SK-N-SH (cell line): Measurements from ENCODE around the gene WBP1. TPM values are rescaled to one million over a fixed set of nuclear protein-coding genes. Genes with fewer than 3 reads are reported as not detected.

ENCODE experiments used
- CTCF ChIA-PET: fragments of 300-600, 350-600 bp; formaldehyde crosslinking; extraction: SDS; loops from one replicate; lab custom pipeline; 2021; lab: Yijun Ruan, JAX
- POLR2A ChIA-PET: fragments of 350-600 bp; sonication (Branson Sonifier 250); formaldehyde crosslinking; extraction: SDS; loops from one replicate; lab custom pipeline; 2020; ENCODE audit warnings: antibody characterized with exemption, inconsistent platforms; lab: Yijun Ruan, JAX
- DNase-seq: peaks from one replicate; pipeline ENCODE4 v3.0.0; 2012
- H2AFZ ChIP-seq: fragments of 200-600 bp; sonication (generic); 2 replicates; pipeline ENCODE4 v1.8.1; 2016; ENCODE audit warnings: antibody characterized with exemption, mild to moderate bottlenecking, low read depth
- H3F3A ChIP-seq: fragments of 200-600 bp; sonication (generic); replicated peaks from 2 replicates; pipeline ENCODE3; 2016; ENCODE audit warnings: antibody characterized with exemption, mild to moderate bottlenecking; ENCODE audit not compliant: insufficient read depth
- H3K27ac ChIP-seq, 2 experiments: fragments of 200-500 bp in 1 of 2; fragments of 200-600 bp in 1 of 2; sonication (Bioruptor generic) in 1 of 2; sonication (generic), shearing (Covaris generic) in 1 of 2; 2 replicates each; pipeline versions ENCODE4 v1.5.1 to v1.6.1; 2014 to 2016; ENCODE audit warnings: low read depth in 2 of 2, inconsistent platforms in 1 of 2, low read length in 1 of 2, mild to moderate bottlenecking in 1 of 2, mixed read lengths in 1 of 2
- H3K27me3 ChIP-seq: fragments of 200-600 bp; sonication (generic), shearing (Covaris generic); 2 replicates; pipeline ENCODE4 v1.6.1; 2016; ENCODE audit warnings: mixed run types; ENCODE audit not compliant: insufficient read depth
- H3K36me3 ChIP-seq, 2 experiments: fragments of 200-500 bp in 1 of 2; fragments of 200-600 bp in 1 of 2; sonication (Bioruptor generic) in 1 of 2; sonication (generic) in 1 of 2; replicated peaks in 1 of 2; 2 replicates each; pipeline versions ENCODE3 to v1.5.1; 2014 to 2016; ENCODE audit warnings: low read length in 1 of 2, mild to moderate bottlenecking in 1 of 2; ENCODE audit not compliant: insufficient read depth in 2 of 2, control insufficient read depth in 1 of 2
- H3K4me1 ChIP-seq, 2 experiments: fragments of 200-500 bp in 1 of 2; fragments of 200-600 bp in 1 of 2; sonication (Bioruptor generic) in 1 of 2; sonication (generic), shearing (Covaris generic) in 1 of 2; 2 replicates each; pipeline versions ENCODE4 v1.5.1 to v1.6.1; 2014 to 2016; ENCODE audit warnings: low read depth in 1 of 2, low read length in 1 of 2, mixed run types in 1 of 2; ENCODE audit not compliant: insufficient read depth in 2 of 2, control insufficient read depth in 1 of 2
- H3K4me2 ChIP-seq: fragments of 200-600 bp; sonication (generic), shearing (Covaris generic); 2 replicates; pipeline ENCODE4 v1.6.1; 2017; ENCODE audit warnings: mixed run types
- H3K4me3 ChIP-seq, 2 experiments: fragments of 200-500 bp in 1 of 2; fragments of 200-600 bp in 1 of 2; sonication (Bioruptor generic) in 1 of 2; sonication (generic), shearing (Covaris generic) in 1 of 2; 2 replicates each; pipeline versions ENCODE4 v1.5.1 to v1.8.1; 2014 to 2016; ENCODE audit warnings: low read depth in 2 of 2, inconsistent platforms in 1 of 2, low read length in 1 of 2, mild to moderate bottlenecking in 1 of 2, mixed read lengths in 1 of 2, moderate library complexity in 1 of 2
- H3K79me2 ChIP-seq: fragments of 200-600 bp; sonication (generic); 2 replicates; pipeline ENCODE4 v1.8.1; 2017; ENCODE audit warnings: mild to moderate bottlenecking; ENCODE audit not compliant: insufficient read depth
- H3K9ac ChIP-seq: fragments of 200-600 bp; sonication (generic); 2 replicates; pipeline ENCODE4 v1.6.1; 2017; ENCODE audit warnings: mixed run types
- H3K9me2 ChIP-seq: fragments of 200-600 bp; sonication (generic); 2 replicates; pipeline ENCODE4 v1.6.1; 2017; ENCODE audit warnings: mixed run types
- H3K9me3 ChIP-seq: fragments of 200-600 bp; sonication (generic); 2 replicates; pipeline ENCODE4 v1.6.1; 2017; ENCODE audit warnings: mixed run types, mild to moderate bottlenecking, moderate library complexity
- H4K20me1 ChIP-seq: fragments of 200-600 bp; sonication (generic); 2 replicates; pipeline ENCODE4 v1.6.1; 2017; ENCODE audit warnings: mild to moderate bottlenecking, mixed run types; ENCODE audit not compliant: insufficient read depth
- CHD2 ChIP-seq: fragments of 150-350 bp; IDR thresholded peaks from 2 replicates; pipeline ENCODE4 v1.6.1; 2018; ENCODE audit warnings: low read length; ENCODE audit not compliant: partially characterized antibody
- CTCF ChIP-seq: fragments of 200-600 bp; sonication (generic); IDR thresholded peaks from 2 replicates; pipeline ENCODE4 v1.6.1; 2017; ENCODE audit warnings: antibody characterized with exemption, mild to moderate bottlenecking, moderate library complexity
- ELF1 ChIP-seq: IDR thresholded peaks from 2 replicates; pipeline ENCODE4 v1.4.0; 2012
- FOSL2 ChIP-seq: IDR thresholded peaks from 2 replicates; pipeline ENCODE4 v1.4.0; 2012; ENCODE audit warnings: low read depth, mild to moderate bottlenecking, moderate library complexity, borderline replicate concordance
- FOXJ3 ChIP-seq: sonication (generic); formaldehyde crosslinking; IDR thresholded peaks from 2 replicates; pipeline ENCODE4 v1.5.1; 2020; ENCODE audit warnings: mild to moderate bottlenecking, missing genetic modification reagents
- FOXM1 ChIP-seq: IDR thresholded peaks from 2 replicates; pipeline ENCODE4 v1.4.0; 2012; ENCODE audit warnings: low read depth, mild to moderate bottlenecking
- GABPA ChIP-seq: IDR thresholded peaks from 2 replicates; pipeline ENCODE4 v1.4.0; 2012; ENCODE audit warnings: low read depth, mild to moderate bottlenecking
- GATA2 ChIP-seq: sonication (generic); formaldehyde crosslinking; IDR thresholded peaks from 2 replicates; pipeline ENCODE4 v1.5.0; 2020; ENCODE audit warnings: mild to moderate bottlenecking, missing genetic modification reagents
- IRF3 ChIP-seq: fragments of 150-350 bp; IDR thresholded peaks from 2 replicates; pipeline ENCODE4 v1.6.1; 2016; ENCODE audit warnings: mild to moderate bottlenecking, low read depth, low read length
- MXI1 ChIP-seq: IDR thresholded peaks from 2 replicates; pipeline ENCODE4 v1.6.1; 2012; ENCODE audit warnings: mild to moderate bottlenecking, low read depth, low read length, improper control_type of control experiment
- NRF1 ChIP-seq: IDR thresholded peaks from 2 replicates; pipeline ENCODE4 v1.6.1; 2012; ENCODE audit warnings: low read depth, mild to moderate bottlenecking, low read length
- POLR2AphosphoS5 ChIP-seq: IDR thresholded peaks from 2 replicates; pipeline ENCODE4 v1.6.1; 2012; ENCODE audit warnings: low read depth, low read length
- RCOR1 ChIP-seq: fragments of 150-350 bp; IDR thresholded peaks from 2 replicates; pipeline ENCODE4 v1.6.1; 2017; ENCODE audit warnings: antibody characterized with exemption, low read length
- REST ChIP-seq: IDR thresholded peaks from 2 replicates; pipeline ENCODE4 v1.6.1; 2012; ENCODE audit warnings: mild to moderate bottlenecking, low read depth, low read length, moderate library complexity
- SMC3 ChIP-seq: IDR thresholded peaks from 2 replicates; pipeline ENCODE4 v1.6.1; 2012; ENCODE audit warnings: low read depth, low read length, improper control_type of control experiment
- TAF1 ChIP-seq: IDR thresholded peaks from 2 replicates; pipeline ENCODE4 v1.6.1; 2012; ENCODE audit warnings: low read depth, mild to moderate bottlenecking, low read length, moderate library complexity, borderline replicate concordance
- TCF12 ChIP-seq: IDR thresholded peaks from 2 replicates; pipeline ENCODE4 v1.4.0; 2012
- TEAD4 ChIP-seq: IDR thresholded peaks from 2 replicates; pipeline ENCODE4 v1.4.0; 2012; ENCODE audit warnings: mild to moderate bottlenecking, borderline replicate concordance; ENCODE audit not compliant: insufficient read depth
- USF1 ChIP-seq: IDR thresholded peaks from 2 replicates; pipeline ENCODE4 v1.4.0; 2012; ENCODE audit warnings: low read depth, borderline replicate concordance
- YY1 ChIP-seq: IDR thresholded peaks from 2 replicates; pipeline ENCODE4 v1.4.0; 2012; ENCODE audit warnings: low read depth, mild to moderate bottlenecking
- WGBS: methylation state at CpG from one replicate; pipeline ENCODE4 v1.1.6; 2017; ENCODE audit warnings: low lambda C conversion rate; 5-methylcytosine and 5-hydroxymethylcytosine counted together
- polyA plus RNA-seq, 3 experiments: library from polyadenylated mRNA; depleted of rRNA; stranded (reverse); fragments of >200 nt; gene quantifications; 2 replicates each; pipeline ENCODE4 v1.2.3, GENCODE V29; 2012

WBP1 gene
- polyA plus RNA-seq, 1 of the 3 experiments (the other 2 are of a cell fraction): 184 TPM

GRCh38 chr2:74430502-74430901 lies 27.7 kb upstream of the WBP1 start:
- Histone ChIP-seq H3K9me2 (no peaks in the 10 kb centered on the region), H3K27me3 (no peaks in the 10 kb centered on the region), H3K79me2 (0 out of 2 replicates have a peak, but pooled peaks cover 4% of the 10 kb centered on the region), H3K27ac (no peak overlapping the region), H3K9me3 (no peaks in the 10 kb centered on the region), H3K4me2 (no peak overlapping the region), H3F3A (peaks cover 4% of the 10 kb centered on the region), H3K4me3 (no peak overlapping the region)
- CTCF ChIA-PET: interaction anchor here (1.9 kb wide), 1 partner anchor 9 kb away, joined by 7 read pairs; no protein-coding TSS in a partner anchor
- TF ChIP-seq ELF1 (no peak), IRF3 (no peak), SMC3 (no peak), USF1 (no peak), CTCF (no peak), FOXM1 (no peak), POLR2AphosphoS5 (no peak), FOSL2 (no peak), RCOR1 (no peak), YY1 (no peak), GATA2 (CRISPR knock-in tag) (no peak), NRF1 (no peak)
- TF ChIP-seq, all 33 proteins: peak for 0
- Histone ChIP-seq H3K9ac (no peak overlapping the region), H3K4me1 (no peaks in the 10 kb centered on the region; a peak in 1 of 4 replicates), H3K36me3 (peaks cover 7 to 55% of the 10 kb centered on the region in 2 experiments), H2AFZ (no peak overlapping the region), H4K20me1 (no peaks in the 10 kb centered on the region)
- POLR2A ChIA-PET: interaction anchor here (0.9 kb wide), 1 partner anchor 27 kb away, joined by 3 read pairs; the partner anchor contains the start of gene WBP1
- no peak for DNase-seq
- 91% methylated on average over 8 of the region's 11 CpGs for WGBS

- CTCF ChIA-PET: no interaction called here
- no peaks in the 10 kb centered on the region for H3K9me2 ChIP-seq
- H3K4me2 ChIP-seq: no peak overlapping the region
- peaks cover 16 to 27% of the 10 kb centered on the region in 2 experiments; a peak in 3 of 4 replicates for H3K4me1 ChIP-seq
- no peaks in the 10 kb centered on the region for H3K9me3 ChIP-seq
- no peak overlapping the region for H3K4me3 ChIP-seq
- peaks cover 34% of the 10 kb centered on the region for H3K79me2 ChIP-seq
- H3K36me3 ChIP-seq: peaks cover 7 to 10% of the 10 kb centered on the region in 2 experiments
- no peak overlapping the region for H2AFZ ChIP-seq
- POLR2A ChIA-PET: no interaction called here
- H3K27ac ChIP-seq: no peak overlapping the region
- WGBS: 98% methylated on average over 33 of the region's 43 CpGs
- no peak overlapping the region for H3K9ac ChIP-seq
- H3K27me3 ChIP-seq: no peaks in the 10 kb centered on the region
- DNase-seq: no peak
- H4K20me1 ChIP-seq: no peaks in the 10 kb centered on the region
- H3F3A ChIP-seq: no peaks in the 10 kb centered on the region
- TF ChIP-seq GABPA: no peak
- no peak for TF ChIP-seq FOXJ3 (CRISPR knock-in tag)
- TF ChIP-seq POLR2AphosphoS5: no peak
- TF ChIP-seq TEAD4: no peak
- no peak for TF ChIP-seq USF1
- no peak for TF ChIP-seq TCF12
- TF ChIP-seq TAF1: no peak
- TF ChIP-seq CHD2: no peak
- no peak for TF ChIP-seq NRF1
- TF ChIP-seq MXI1: no peak
- no peak for TF ChIP-seq REST
Observed at GRCh38 chr2:74436111-74436805, 22.0 kb upstream of the WBP1 start.
